Stimulated activated CD8-positive, alpha-beta memory T cell treated with anti-CD3 and anti-CD28 coated beads, Interleukin-15, amount 100 ng/mL, for 1 hour (primary cell): ENCODE data around the gene PEX26.
"Not testable (repeated sequence)": the region's sequence is repeated elsewhere in the genome, so short reads cannot be mapped to it uniquely, and the experiment has no call there.

Experiments
- DNase-seq: peaks from one replicate; pipeline ENCODE4 v3.0.0-alpha.2; 2020; ENCODE audit warnings: low read depth

The PEX26 gene

GRCh38 chr22:18077639-18078328 lies at the start of gene PEX26:
Gene PEX26, plus strand, starts transcription at chr22:18077990. Its CDS starts 387 bp downstream, at chr22:18078377.
- DNase-seq, result peak; percentile 89

GRCh38 chr22:18028817-18029527 lies 48.8 kb upstream of the PEX26 start:
- DNase-seq, result no peak

- DNase-seq, result no peak
Observed at GRCh38 chr22:18029686-18030267, 48.0 kb upstream of the PEX26 start.

GRCh38 chr22:18031695-18032454 lies 45.9 kb upstream of the PEX26 start:
- DNase-seq, result no peak

GRCh38 chr22:18032455-18033101 lies 45.2 kb upstream of the PEX26 start:
- DNase-seq, result no peak

- DNase-seq, result no peak
Observed at GRCh38 chr22:18033204-18033998, 44.4 kb upstream of the PEX26 start.

- DNase-seq, result no peak
Observed at GRCh38 chr22:18034076-18034475, 43.7 kb upstream of the PEX26 start.

GRCh38 chr22:18035751-18036150 lies 42.0 kb upstream of the PEX26 start:
- DNase-seq, result no peak

- not testable (repeated sequence) for DNase-seq
Observed at GRCh38 chr22:18040898-18041297, 36.9 kb upstream of the PEX26 start.

GRCh38 chr22:18042685-18043084 lies 35.1 kb upstream of the PEX26 start:
- no peak for DNase-seq

- DNase-seq, result no peak
Observed at GRCh38 chr22:18044548-18045271, 33.1 kb upstream of the PEX26 start.

- DNase-seq, result no peak
Observed at GRCh38 chr22:18045794-18046193, 32.0 kb upstream of the PEX26 start.

- no peak for DNase-seq
Observed at GRCh38 chr22:18048041-18048440, 29.7 kb upstream of the PEX26 start.

- DNase-seq, result no peak
Observed at GRCh38 chr22:18048441-18048898, 29.3 kb upstream of the PEX26 start.

GRCh38 chr22:18050065-18050464 lies 27.7 kb upstream of the PEX26 start:
- no peak for DNase-seq

GRCh38 chr22:18051113-18051512 lies 26.7 kb upstream of the PEX26 start:
- not testable (repeated sequence) for DNase-seq

- DNase-seq, result not testable (repeated sequence)
Observed at GRCh38 chr22:18053216-18053946, 24.4 kb upstream of the PEX26 start.

GRCh38 chr22:18055619-18056160 lies 22.1 kb upstream of the PEX26 start:
- no peak for DNase-seq

GRCh38 chr22:18056161-18056666 lies 21.6 kb upstream of the PEX26 start:
- no peak for DNase-seq
